Measurements from ENCODE around the gene CGB3.
"Not testable (repeated sequence)": the region's sequence is repeated elsewhere in the genome, so short reads cannot be mapped to it uniquely, and the experiment has no call there.

DNA sequence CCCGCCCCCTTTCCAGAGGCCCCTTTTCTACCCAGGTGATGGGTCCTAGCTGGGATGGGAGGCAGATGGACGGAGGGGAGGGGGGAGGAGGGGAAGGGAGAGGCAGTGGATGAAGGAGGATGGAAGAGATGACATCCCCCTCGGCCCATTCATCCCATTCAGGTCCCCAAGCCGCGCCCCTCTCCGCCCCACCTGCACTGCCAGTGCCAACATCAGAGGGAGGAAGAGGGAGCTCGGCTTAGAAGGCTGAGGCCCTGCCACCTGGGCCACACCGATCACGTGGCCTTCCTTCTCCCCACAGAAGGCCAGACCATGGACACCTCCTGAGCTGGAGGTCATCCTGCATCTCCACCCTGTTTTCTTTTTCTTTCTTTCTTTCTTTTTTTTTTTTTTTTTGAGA lies 4.6 kb upstream of the CGB3 start:
- TF ChIP-seq, protein P1, sequence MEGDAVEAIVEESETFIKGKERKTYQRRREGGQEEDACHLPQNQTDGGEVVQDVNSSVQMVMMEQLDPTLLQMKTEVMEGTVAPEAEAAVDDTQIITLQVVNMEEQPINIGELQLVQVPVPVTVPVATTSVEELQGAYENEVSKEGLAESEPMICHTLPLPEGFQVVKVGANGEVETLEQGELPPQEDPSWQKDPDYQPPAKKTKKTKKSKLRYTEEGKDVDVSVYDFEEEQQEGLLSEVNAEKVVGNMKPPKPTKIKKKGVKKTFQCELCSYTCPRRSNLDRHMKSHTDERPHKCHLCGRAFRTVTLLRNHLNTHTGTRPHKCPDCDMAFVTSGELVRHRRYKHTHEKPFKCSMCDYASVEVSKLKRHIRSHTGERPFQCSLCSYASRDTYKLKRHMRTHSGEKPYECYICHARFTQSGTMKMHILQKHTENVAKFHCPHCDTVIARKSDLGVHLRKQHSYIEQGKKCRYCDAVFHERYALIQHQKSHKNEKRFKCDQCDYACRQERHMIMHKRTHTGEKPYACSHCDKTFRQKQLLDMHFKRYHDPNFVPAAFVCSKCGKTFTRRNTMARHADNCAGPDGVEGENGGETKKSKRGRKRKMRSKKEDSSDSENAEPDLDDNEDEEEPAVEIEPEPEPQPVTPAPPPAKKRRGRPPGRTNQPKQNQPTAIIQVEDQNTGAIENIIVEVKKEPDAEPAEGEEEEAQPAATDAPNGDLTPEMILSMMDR (IDR thresholded peaks at IDR 0.05) = not testable (repeated sequence)
- TF ChIP-seq EZH2 (IDR thresholded peaks at IDR 0.05) = not testable (repeated sequence)
